Caki2 (cell line): ENCODE results near the gene C7orf33. TPM values are rescaled to one million over a fixed set of nuclear protein-coding genes. Genes with fewer than 3 reads are reported as not detected.
"Not testable (repeated sequence)": the region's sequence is repeated elsewhere in the genome, so short reads cannot be mapped to it uniquely, and the experiment has no call there.

Source experiments
- DNase-seq: peaks from one replicate; pipeline ENCODE4 v3.0.0-alpha.2; 2015; ENCODE audit warnings: low read depth
- in situ Hi-C: cut with HindIII; loops from 2 replicates; pipeline ENCODE4 v1.10.0; 2016; ENCODE audit warnings: low sequenced_read_pairs, low pct_unique_long_range_greater_than_20kb, mixed read lengths
- total RNA-seq: library from RNA; depleted of rRNA; stranded (reverse); fragments of >200 nt; shearing (Covaris generic); gene quantifications from 2 replicates; pipeline ENCODE4 v1.2.3, GENCODE V29; 2014; ENCODE audit warnings: low replicate concordance

Gene C7orf33
- total RNA-seq, 1 experiment from 2014 or later, result not detected

DNA sequence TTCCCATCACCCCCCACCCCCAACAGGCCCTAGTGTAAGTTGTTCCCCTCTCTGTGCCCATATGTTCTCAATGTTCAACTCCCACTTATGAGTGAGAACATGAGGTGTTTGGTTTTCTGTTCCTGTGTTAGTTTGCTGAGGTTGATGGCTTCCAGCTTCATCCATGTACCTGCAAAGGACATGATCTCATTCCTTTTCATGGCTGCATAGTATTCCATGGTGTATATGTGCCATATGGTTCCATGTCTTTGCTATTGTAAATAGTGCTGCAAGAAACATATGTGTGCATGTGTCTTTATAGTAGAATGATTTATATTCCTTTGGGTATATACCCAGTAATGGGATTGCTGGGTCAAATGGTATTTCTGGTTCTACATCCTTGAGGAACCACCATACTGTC, 17.0 kb upstream of the C7orf33 start:
- DNase-seq, in situ Hi-C loops: not testable (repeated sequence)

DNA sequence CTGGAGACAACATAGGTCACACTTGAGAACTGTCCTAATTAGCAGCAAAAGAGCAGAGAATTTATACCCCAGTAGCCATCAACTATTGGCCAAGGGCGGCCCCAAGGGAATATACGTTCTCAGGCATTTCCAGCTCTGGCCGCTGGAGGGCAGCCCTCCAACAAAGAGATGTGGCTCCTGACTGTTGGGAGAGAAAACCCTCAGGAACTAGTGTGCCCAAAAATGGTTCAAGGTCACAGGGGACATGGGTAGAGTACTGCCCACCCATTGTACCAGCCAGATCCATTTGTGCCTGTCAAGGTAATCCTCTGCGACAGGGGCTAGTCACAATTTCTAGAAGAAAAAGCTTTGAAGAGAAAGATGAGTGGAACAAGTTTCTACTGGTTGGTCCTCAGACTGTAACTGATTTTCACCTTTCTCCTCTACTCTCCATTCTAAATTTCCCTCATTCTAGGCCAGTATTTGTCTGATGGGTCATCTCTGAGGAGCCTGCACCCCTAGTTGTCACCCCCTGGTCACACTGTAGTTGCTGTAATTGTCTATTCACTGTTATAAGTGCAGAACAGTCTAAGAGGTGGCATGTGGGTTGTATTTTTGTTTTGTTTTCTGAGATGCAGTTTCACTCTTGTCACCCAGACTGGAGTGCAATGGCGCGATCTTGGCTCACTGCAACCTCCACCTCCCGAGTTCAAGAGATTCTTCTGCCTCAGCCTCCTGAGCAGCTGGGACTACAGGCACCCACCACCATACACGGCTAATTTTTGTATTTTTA, 14.7 kb upstream of the C7orf33 start:
- peak; percentile 41 for DNase-seq
- in situ Hi-C loops, result no loop called here

DNA sequence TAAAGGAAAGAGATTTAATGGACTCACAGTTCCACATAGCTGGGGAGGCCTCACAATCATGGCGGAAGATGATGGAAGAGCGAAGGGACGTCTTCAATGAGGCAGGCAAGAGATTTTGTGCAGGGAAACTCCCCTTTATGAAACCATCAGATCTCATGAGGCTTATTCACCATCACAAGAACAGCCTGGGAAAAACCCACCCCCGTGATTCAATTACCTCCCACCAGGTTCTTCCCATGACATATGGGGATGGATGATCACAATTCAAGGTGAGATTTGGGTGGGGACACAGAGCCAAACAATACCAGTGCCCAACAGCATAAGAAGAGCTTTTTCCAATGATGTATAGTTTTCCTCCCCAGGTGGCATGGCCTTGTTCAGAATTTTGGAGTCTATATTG, 11.2 kb upstream of the C7orf33 start:
- DNase-seq, result no peak
- in situ Hi-C loops, result no loop called here

DNA sequence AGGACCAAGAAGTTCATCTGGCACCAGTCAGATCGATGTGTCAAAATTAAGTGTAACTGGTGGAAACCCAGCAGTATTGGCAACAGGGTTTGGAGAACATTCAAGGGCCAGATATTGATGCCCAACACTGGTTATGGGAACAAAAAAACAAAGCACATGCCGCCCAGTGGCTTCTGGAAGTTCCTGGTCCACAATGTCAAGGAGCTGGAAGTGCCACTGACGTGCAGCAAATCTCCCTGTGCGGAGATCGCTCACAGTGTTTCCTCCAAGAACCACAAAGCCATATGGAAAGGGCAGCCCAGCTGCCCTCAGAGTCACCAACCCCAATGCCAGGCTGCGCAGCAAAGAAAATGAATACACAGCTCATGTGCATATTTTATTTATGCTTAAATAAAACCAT, 10.1 kb upstream of the C7orf33 start:
- no peak for DNase-seq
- in situ Hi-C loops, result no loop called here

DNA sequence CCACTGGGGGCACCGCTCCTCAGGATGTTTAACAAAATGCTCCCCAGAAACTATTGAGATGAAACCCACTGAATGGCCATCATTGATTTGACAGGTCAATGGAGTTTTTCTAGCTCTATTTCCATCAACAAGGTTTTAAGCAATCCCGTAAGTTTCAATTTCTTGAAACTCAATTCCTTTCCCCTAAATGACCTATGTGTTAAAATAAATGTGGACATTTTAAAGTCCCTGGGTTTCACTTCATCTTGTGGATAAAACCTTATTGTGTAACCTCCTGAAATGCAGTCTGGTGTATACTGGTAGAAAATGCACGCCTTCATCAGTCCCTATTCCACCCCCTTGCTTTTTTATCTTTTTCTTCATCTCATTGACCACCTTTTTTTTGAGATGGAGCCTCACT, 8.9 kb upstream of the C7orf33 start:
- in situ Hi-C loops, result no loop called here
- DNase-seq, result no peak

DNA sequence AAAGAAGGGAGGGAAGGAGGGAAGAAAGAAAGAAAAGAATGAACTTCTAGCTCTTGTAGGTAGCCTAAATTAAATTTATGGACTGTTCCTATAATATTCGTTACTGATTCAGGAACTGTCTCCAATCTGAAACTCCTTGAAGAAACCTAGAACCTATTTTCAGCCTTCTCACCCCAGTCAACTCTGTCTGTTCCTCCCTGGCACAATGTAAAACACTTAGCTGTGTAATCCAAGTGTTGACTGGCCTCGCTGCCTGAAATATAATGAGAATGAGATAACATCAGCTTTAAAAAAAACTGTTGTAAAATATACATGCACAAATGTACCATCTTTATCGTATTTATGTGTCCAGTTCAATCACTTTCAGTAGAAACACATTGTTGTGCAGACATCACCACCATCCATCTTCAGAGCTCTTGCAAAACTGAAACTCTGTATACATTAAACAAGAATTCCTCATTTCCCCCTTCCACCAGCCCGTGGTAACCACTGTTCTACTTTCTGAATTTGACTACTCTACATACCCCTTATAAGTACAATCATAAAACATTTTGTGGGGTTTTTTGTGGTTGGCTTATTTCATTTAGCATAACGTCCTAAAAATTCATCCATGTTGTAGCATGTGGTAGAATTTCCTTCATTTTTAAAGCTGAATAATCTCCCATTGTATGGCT, 6.3 kb upstream of the C7orf33 start:
- in situ Hi-C loops, result no loop called here
- no peak for DNase-seq

GRCh38 chr7:148585399-148585798, 5.2 kb upstream of the C7orf33 start:
- in situ Hi-C loops, result no loop called here
- DNase-seq, result no peak

DNA sequence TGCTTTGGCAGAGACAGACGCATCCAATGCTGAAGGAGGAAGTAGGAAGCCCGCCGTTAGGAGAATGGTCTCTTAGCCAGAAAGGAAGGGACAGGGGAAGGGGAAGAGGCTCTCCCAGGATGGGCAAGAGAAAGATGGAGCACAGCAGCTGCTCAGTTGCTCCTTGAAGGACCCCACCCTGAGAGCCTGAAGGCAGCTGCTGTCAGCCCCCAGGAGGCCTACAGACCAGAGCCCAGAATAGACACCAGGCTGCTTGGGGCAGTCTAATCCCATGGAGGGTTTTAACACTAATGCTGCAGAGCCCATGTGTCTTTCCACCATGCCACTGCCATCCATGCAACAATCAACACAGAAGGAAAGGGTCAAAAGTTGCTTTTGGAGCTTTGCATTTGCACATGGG, 3.5 kb upstream of the C7orf33 start:
- in situ Hi-C loops, result no loop called here
- no peak for DNase-seq

DNA sequence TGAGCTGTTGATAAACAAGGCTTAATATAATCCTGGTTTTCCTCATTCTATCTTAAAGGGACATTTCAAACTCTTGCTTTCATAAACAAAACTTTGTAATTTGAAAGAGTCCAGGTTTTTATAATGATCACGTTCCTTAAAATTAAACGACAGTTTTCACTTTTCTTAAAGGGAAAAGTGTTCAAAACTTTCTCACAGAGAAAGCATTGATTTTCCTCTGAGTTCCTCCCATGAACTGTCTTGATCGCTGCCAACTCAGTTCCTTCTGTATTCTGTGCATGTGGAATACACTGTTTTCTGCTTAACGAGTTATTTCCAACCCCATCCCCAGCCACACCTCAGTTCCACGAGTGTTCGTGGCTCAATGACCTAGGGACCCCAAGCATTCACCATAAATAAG, 2.4 kb upstream of the C7orf33 start:
- in situ Hi-C loops, result no loop called here

DNA sequence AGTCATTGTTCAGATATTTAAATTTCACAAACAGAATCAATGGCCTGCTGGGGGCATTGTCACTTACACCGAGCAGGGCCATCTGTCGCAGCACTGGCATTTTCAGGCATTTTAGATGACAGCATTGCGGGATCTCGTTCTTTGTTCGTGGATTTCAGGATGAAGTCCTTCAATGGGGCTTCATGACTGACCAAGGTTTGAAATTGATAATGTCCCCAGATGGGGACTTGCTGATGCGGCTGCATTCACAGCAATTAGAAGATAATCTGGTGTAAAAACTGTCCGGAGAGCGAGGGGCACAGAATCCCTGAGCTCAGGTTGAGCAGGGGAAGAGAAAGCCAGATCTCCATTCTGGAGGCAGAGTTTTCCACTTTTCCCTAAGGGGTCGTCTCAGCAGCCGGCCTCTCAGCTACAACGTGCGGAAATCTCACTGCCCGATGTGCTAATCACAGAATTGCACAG, 1.9 kb upstream of the C7orf33 start:
- no peak for DNase-seq
- in situ Hi-C loops, result no loop called here

More for the DNA sequence above, 2.4 kb upstream of the C7orf33 start:
- no peak for DNase-seq

DNA sequence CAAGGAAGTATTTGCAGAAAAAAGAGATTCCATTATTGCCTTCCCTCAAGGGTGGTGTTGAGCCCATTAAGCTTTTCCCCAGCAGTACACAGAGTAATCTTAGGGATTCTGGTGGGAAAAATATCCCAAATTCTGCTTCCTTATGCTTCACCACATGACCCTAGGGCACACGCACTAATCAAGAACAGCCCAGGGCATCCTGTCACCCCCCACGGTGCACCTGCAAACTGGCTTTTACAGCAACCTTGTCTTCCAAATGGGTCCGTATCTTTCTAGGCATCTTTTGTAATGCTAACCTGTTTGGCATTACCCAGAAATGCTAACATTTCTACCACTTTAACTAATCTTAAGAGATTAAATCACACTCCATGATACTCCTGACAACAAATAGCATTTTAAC, 926 bp upstream of the C7orf33 start:
- no peak for DNase-seq
- in situ Hi-C loops, result no loop called here

DNA sequence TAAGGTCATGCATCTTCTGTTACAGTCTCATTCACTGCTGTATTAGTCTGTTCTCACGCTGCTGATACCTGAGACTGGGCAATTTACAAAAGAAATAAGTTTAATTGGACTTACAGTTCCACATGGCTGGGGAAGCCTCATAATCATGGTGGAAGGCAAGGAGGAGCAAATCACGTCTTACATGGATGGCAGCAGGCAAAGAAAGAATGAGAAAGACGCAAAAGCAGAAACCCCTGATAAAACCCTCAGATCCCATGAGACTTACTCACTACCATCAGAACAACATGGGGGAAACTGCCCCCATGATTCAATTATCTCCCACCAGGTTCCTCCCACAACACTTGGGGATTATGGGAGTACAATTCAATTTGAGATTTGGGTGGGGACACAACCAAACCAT, 5.8 kb downstream of the C7orf33 start:
- DNase-seq, in situ Hi-C loops: not testable (repeated sequence)

- in situ Hi-C loops, result no loop called here
- DNase-seq, result no peak
These were observed 7.8 kb downstream of the C7orf33 start for GRCh38 chr7:148598351-148598750.

- DNase-seq, result no peak
- in situ Hi-C loops, result no loop called here
These were observed 14.8 kb downstream of the C7orf33 start for GRCh38 chr7:148605350-148605749.

GRCh38 chr7:148607151-148607661, 16.6 kb downstream of the C7orf33 start:
- in situ Hi-C loops, result no loop called here
- no peak for DNase-seq

DNA sequence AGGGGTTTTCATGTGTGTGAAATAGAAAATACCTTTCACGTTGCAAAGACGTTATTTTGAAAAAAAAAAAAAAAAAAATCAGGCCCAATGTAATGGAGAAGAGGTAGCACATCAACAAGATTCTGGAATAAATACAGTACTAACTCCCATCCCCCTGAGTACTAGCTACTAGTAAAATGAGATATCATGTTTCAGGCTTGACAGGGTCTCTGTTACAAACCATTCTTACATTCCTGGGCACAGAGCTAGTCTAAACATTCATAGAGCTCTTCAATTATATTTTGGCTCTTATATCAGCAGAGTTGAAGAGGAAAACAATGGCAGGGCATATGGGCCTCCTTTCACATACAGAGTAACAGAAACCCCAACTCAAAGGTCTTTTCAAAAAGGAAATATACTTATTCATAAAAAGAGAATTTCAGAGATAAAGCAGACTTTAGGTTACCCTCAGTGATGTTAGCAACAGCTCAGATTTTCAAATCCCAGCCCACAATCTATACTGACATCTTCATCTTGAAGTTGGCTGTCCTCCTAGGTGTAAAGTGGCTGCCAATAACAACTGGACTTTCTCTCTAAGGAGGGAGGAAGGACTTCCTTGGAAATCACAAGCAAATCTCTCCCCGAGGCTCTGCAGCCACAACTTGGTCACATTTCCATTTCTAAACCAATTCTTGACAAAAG, 18.6 kb downstream of the C7orf33 start:
- DNase-seq, result no peak
- in situ Hi-C loops, result no loop called here

- in situ Hi-C loops, result no loop called here
- no peak for DNase-seq
These were observed 21.1 kb downstream of the C7orf33 start for GRCh38 chr7:148611692-148612091.

DNA sequence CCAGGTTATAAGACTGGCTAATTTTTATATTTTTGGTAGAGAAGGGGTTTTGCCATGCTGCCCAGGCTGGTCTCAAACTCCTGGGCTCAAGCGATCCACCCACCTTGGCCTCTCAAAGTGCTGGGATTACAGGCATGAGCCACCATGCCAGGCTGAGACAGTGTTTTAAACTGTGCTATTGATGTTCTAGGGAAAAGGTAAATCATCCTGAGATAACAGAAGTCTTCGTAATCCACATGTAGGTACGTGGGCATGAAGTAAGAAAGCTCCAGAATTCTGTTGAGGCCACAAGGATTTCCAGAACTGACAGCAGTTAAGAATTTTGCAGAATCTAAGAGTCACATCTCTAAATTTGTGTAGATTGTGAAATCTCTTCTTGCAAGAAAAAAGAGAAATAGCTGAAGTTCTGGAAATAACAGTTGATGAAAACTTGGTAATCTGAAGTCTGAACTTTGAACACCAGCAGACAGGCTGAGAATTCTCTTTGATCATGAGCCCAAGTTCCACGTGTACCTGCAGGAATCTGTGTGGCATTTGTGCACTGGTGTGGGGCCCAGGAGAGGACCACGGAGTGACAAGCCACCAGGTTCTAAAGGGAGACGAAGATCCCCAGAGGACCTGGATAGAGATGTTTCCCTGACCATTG, 24.6 kb downstream of the C7orf33 start:
- no peak for DNase-seq
- in situ Hi-C loops, result no loop called here
